ENCODE data around the gene SLC17A6. TPM values are rescaled to one million over a fixed set of nuclear protein-coding genes. Genes with fewer than 3 reads are reported as not detected.

SLC17A6 gene
- total and polyA plus RNA-seq, 2 donors (not counting 1 experiment from before 2014, with no cell fraction given) = not detected

GRCh38 chr11:22343032-22343324, 4.8 kb downstream of the SLC17A6 start:
- ATAC-seq (ENCODE audit: low read depth) = no peak
- H3K4me2 ChIP-seq (replicated peaks; ENCODE audit: low read depth, low read length, poor library complexity, severe bottlenecking) = no peak overlapping the region

DNA sequence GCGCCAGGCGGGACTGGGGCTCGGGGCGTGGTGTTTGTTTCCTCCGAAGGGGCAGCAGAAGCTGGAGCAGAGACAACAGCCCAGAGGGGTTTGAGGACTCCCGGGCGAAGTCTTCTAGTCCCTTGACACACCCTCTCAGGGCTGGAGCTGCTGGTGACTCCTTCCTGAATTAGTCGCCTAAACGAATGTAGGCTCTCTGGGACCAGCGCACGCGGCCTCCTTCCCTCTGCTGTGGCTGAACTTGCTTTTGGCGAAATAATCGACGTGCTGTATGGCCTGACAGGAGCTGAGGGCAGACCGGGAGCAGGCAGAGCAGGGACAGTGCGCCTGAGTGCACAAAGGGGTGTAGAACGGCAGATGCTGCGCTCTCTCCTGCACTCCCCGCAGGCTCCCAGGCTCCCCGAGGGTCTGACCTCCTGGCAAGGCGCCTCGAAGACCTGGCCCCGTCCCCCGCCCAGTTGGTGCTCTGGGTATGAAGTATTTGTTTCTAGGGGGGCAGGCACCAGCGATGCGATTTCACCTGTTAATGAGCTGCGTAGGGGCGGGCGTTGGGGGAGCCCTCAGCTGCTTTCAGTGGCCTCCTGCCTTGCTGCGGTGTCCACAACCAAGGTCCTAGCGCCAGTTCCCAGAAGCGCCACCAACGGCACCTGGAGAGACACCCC, 5.3 kb downstream of the SLC17A6 start:
- no peaks in the 10 kb centered on the region for H3K9me3 Mint-ChIP-seq (ENCODE audit: insufficient read depth)
- Histone ChIP-seq H3K4me1 (ENCODE audit: control insufficient read depth in 2 of 2, insufficient read depth in 2 of 2, low read length in 2 of 2) (peaks cover 0 to 13% of the 10 kb centered on the region in 2 donors), H2AFZ (ENCODE audit: insufficient read depth, low read depth, low read length, poor library complexity, severe bottlenecking) (no peak overlapping the region), H4K20me1 (ENCODE audit: control insufficient read depth, insufficient read depth, low read length, poor library complexity, severe bottlenecking) (no peaks in the 10 kb centered on the region), H3K4me2 (replicated peaks; ENCODE audit: low read depth, low read length, poor library complexity, severe bottlenecking) (no peak overlapping the region), H3K36me3 (replicated peaks in 1 of 2; ENCODE audit: control extremely low read depth in 1 of 2, control insufficient read depth in 1 of 2, extremely low read depth in 1 of 2, insufficient read depth in 2 of 2, low read length in 1 of 2) (no peaks in the 10 kb centered on the region), H3K9ac (ENCODE audit: low read length) (no peak overlapping the region), H3K27ac (ENCODE audit: low read length in 2 of 2) (no peak overlapping the region), H3K79me2 (ENCODE audit: control insufficient read depth, insufficient read depth, low read length) (no peaks in the 10 kb centered on the region), H3K9me3 (ENCODE audit: control extremely low read depth in 1 of 3, control insufficient read depth in 2 of 3, insufficient read depth in 1 of 3, low read length in 2 of 3) (peaks cover 0 to 18% (median 0%) of the 10 kb centered on the region in 3 donors), H3K27me3 (replicated peaks in 1 of 4; ENCODE audit: control extremely low read depth in 1 of 4, control insufficient read depth in 3 of 4, insufficient read depth in 4 of 4, low read length in 3 of 4) (peaks cover 0 to 47% (median 42%) of the 10 kb centered on the region in 4 experiments), H3K4me3 (ENCODE audit: control extremely low read depth in 1 of 5, extremely low read depth in 1 of 5, insufficient read depth in 1 of 5, low read depth in 2 of 5, low read length in 4 of 5) (no peak overlapping the region)
- no peak for TF ChIP-seq CTCF (IDR thresholded peaks at IDR 0.05)
- no peak for TF ChIP-seq EZH2 (IDR thresholded peaks at IDR 0.05; ENCODE audit: borderline replicate concordance, insufficient read depth, low read depth, low read length, poor library complexity, severe bottlenecking)
- ATAC-seq (ENCODE audit: low read depth) (no peak), DNase-seq (no peak)
- peaks cover 5% of the 10 kb centered on the region for H3K4me1 Mint-ChIP-seq
- ChIA-PET CTCF (no interaction called here), POLR2A (no interaction called here)
- intact Hi-C loops (cut with micrococcal nuclease) = no loop called here
- peaks cover 63% of the 10 kb centered on the region for H3K27me3 Mint-ChIP-seq
- H3K4me3 Mint-ChIP-seq = no peak overlapping the region
- no peak overlapping the region for H3K27ac Mint-ChIP-seq
- 9% methylated on average over 33 of the region's 34 CpGs for WGBS (ENCODE audit: insufficient coverage)

More at GRCh38 chr11:22343032-22343324, 4.8 kb downstream of the SLC17A6 start:
- Mint-ChIP-seq H3K4me3 (no peak overlapping the region), H3K4me1 (peaks cover 5% of the 10 kb centered on the region), H3K9me3 (ENCODE audit: insufficient read depth) (no peaks in the 10 kb centered on the region), H3K27me3 (peaks cover 64% of the 10 kb centered on the region), H3K27ac (no peak overlapping the region)
- ChIA-PET POLR2A (no interaction called here), CTCF (no interaction called here)
- H4K20me1 ChIP-seq (ENCODE audit: control insufficient read depth, insufficient read depth, low read length, poor library complexity, severe bottlenecking) = no peaks in the 10 kb centered on the region
- intact Hi-C loops (cut with micrococcal nuclease) = no loop called here
- no peak for TF ChIP-seq EZH2 (IDR thresholded peaks at IDR 0.05; ENCODE audit: borderline replicate concordance, insufficient read depth, low read depth, low read length, poor library complexity, severe bottlenecking)
- TF ChIP-seq CTCF (IDR thresholded peaks at IDR 0.05) = no peak
- no peak overlapping the region for H2AFZ ChIP-seq (ENCODE audit: insufficient read depth, low read depth, low read length, poor library complexity, severe bottlenecking)
- 2% methylated on average over 6 of the region's 6 CpGs for whole genome bisulfite sequencing (ENCODE audit: insufficient coverage)
- no peaks in the 10 kb centered on the region for H3K79me2 ChIP-seq (ENCODE audit: control insufficient read depth, insufficient read depth, low read length)
- no peak overlapping the region for H3K27ac ChIP-seq (ENCODE audit: low read length in 2 of 2)
- no peaks in the 10 kb centered on the region for H3K36me3 ChIP-seq (replicated peaks in 1 of 2; ENCODE audit: control extremely low read depth in 1 of 2, control insufficient read depth in 1 of 2, extremely low read depth in 1 of 2, insufficient read depth in 2 of 2, low read length in 1 of 2)
- peaks cover 0 to 18% (median 0%) of the 10 kb centered on the region in 3 donors for H3K9me3 ChIP-seq (ENCODE audit: control extremely low read depth in 1 of 3, control insufficient read depth in 2 of 3, insufficient read depth in 1 of 3, low read length in 2 of 3)
- H3K27me3 ChIP-seq (replicated peaks in 1 of 4; ENCODE audit: control extremely low read depth in 1 of 4, control insufficient read depth in 3 of 4, insufficient read depth in 4 of 4, low read length in 3 of 4) = peaks cover 0 to 52% (median 46%) of the 10 kb centered on the region in 4 experiments
- H3K4me3 ChIP-seq (ENCODE audit: control extremely low read depth in 1 of 5, extremely low read depth in 1 of 5, insufficient read depth in 1 of 5, low read depth in 2 of 5, low read length in 4 of 5) = no peak overlapping the region
- no peak overlapping the region for H3K9ac ChIP-seq (ENCODE audit: low read length)
- peaks cover 0 to 13% of the 10 kb centered on the region in 2 donors for H3K4me1 ChIP-seq (ENCODE audit: control insufficient read depth in 2 of 2, insufficient read depth in 2 of 2, low read length in 2 of 2)
- DNase-seq = no peak
